K562 (cell line): ENCODE data around the gene FBXO8.

Source experiments
- CHD1 ChIP-seq: fragments of 200-600 bp; sonication (generic); IDR thresholded peaks from one replicate; pipeline ENCODE4 v1.6.1; 2012; ENCODE audit warnings: mild to moderate bottlenecking, moderate library complexity, low read length, inconsistent platforms
- CTCF ChIP-seq, 3 experiments: IDR thresholded peaks in 2 of 3; conservative IDR thresholded peaks in 1 of 3; 2 replicates each; pipeline ENCODE4 v1.5.1; 2011 to 2012; ENCODE audit warnings: low read length in 3 of 3, mild to moderate bottlenecking in 3 of 3, control low read depth in 2 of 3, improper control_type of control experiment in 1 of 3, inconsistent platforms in 1 of 3, low read depth in 1 of 3, mixed read lengths in 1 of 3, moderate library complexity in 1 of 3; ENCODE audit not compliant: insufficient read depth in 2 of 3
- EZH2 ChIP-seq: IDR thresholded peaks from 2 replicates; pipeline ENCODE4 v1.6.1; 2012; ENCODE audit warnings: low read depth, mild to moderate bottlenecking, inconsistent platforms, low read length, borderline replicate concordance
- PRPF4 ChIP-seq: fragments of 200-400 bp; formaldehyde crosslinking; IDR thresholded peaks from one replicate; pipeline ENCODE4 v1.6.1; 2017; ENCODE audit warnings: low read length, low read depth, mild to moderate bottlenecking; ENCODE audit not compliant: insufficient read depth, poor library complexity, severe bottlenecking
- SP1 ChIP-seq: sonication (generic); formaldehyde crosslinking; IDR thresholded peaks from 2 replicates; pipeline ENCODE4 v1.8.1; 2022; ENCODE audit warnings: mild to moderate bottlenecking, missing genetic modification reagents

- TF ChIP-seq EZH2 (no peak), PRPF4 (no peak), SP1 (CRISPR knock-in tag) (no peak), CHD1 (no peak), CTCF (IDR thresholded peaks at IDR 0.05 in 2 of 3, conservative IDR thresholded peaks at IDR 0.05 in 1 of 3; ENCODE audit: insufficient read depth in 2 of 3, low read depth in 1 of 3, low read length in 3 of 3) (peak in 1 of 3 experiments; percentile 12; a peak in 1 of 6 replicates)
These were observed 23.9 kb downstream of the FBXO8 start for GRCh38 chr4:174259580-174259979.
